Activated CD4-positive, CD25-positive, alpha-beta regulatory T cell (primary cell): ENCODE measurements around the gene CD82.
A peak's percentile ranks its signal among the peaks of the same experiment; 100 is the strongest.

Source experiments
- DNase-seq, 4 experiments: peaks; one replicate each; lab custom pipeline; 2025; lab: John Stamatoyannopoulos, UW

Gene CD82

DNA sequence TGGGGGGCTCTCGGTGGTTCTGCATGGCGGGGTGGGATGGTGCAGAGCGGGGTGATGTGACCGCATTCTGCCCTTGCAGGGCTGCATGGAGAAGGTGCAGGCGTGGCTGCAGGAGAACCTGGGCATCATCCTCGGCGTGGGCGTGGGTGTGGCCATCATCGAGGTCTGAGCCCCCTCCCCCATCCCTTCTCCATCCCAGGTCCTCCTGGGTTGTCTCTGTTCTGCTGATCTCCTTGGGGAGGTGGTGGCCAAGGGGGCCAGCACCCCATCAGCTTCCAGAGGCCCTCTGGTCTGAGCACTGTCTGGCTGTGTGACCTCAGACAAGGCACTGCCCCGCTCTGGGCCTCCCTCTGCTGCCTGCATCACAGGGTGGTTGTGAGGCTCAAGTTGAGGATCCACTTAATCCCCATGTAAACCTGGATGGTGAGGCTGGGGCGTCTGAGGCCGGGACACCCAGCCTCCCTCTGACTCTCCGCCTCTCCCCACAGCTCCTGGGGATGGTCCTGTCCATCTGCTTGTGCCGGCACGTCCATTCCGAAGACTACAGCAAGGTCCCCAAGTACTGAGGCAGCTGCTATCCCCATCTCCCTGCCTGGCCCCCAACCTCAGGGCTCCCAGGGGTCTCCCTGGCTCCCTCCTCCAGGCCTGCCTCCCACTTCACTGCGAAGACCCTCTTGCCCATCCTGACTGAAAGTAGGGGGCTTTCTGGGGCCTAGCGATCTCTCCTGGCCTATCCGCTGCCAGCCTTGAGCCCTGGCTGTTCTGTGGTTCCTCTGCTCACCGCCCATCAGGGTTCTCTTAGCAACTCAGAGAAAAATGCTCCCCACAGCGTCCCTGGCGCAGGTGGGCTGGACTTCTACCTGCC is 53.3 kb downstream of the CD82 start:
- no peak for DNase-seq

GRCh38 chr11:44620328-44620725 is 54.9 kb downstream of the CD82 start:
- no peak for DNase-seq

DNA sequence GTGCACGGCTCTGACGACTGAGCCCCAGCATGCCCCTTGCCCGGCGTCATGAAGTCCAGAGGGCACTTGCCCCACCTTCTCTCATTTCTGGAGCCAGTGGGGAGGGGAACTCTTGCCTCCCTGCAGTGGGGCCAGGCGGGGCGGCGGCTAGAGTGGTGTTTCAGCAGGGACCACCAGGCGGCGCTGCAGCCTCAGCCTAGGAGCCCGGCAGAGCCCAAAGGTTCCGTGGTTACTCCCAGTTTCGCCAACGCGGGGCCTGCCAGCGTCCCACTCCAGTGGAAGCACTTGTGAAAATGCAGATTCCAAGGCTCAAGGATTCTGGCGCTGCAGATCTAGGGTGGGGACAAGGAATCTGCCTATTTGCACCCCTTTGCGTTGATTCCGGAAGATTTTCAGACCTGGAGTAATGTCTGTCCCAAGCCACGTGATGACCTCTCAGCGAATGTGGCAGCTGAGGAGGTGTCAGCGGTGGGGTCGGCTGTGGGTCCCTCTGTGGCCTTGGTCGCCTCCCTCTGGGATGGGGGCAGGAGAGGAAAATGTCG is 55.7 kb downstream of the CD82 start:
- peak in 3 of 4 experiments; percentile 14 to 32 (median 22) for DNase-seq

DNA sequence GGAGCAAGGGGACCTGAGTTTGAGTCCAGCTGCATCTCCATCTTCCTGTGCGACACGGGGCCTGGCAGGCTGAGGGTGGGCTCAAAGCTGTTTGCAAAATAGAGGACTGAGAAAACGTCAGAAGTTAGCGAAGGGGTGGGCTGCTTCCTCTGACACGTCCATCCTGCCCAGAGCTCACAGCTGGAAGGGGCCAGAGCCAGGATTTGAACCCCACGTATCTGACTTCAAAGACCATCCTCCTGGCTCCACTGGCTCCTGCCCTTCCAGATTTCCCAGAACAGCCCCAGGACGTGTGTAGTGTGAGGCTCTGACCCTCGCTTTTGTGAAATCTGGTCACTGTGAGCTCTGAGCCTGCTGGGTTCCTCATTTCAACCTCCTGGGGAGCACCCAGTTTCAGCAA is 56.3 kb downstream of the CD82 start:
- DNase-seq, result no peak

DNA sequence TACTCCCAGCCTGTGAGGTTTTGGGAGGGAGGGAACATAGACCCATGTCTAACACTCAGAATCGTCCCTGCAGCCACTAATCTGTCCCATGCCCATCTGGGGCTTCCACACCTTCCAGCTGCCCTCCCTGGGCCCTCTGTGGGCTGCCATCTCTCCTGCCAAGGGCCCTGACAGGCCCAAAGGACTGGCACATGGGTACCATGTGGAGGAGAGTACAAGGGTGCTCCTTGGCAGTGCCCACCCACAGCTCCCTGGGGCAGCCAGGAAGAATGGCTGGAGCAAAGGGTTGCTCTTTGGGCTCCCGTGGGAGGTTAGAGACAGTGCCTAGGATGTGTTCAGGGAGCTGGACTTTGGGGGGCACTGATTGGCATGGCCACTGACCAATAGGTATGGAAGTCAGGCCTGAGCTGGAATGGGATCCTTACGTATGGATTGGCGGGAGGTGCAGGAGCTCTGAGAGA is 56.8 kb downstream of the CD82 start:
- no peak for DNase-seq

GRCh38 chr11:44622721-44623258 is 57.3 kb downstream of the CD82 start:
- DNase-seq, result no peak

DNA sequence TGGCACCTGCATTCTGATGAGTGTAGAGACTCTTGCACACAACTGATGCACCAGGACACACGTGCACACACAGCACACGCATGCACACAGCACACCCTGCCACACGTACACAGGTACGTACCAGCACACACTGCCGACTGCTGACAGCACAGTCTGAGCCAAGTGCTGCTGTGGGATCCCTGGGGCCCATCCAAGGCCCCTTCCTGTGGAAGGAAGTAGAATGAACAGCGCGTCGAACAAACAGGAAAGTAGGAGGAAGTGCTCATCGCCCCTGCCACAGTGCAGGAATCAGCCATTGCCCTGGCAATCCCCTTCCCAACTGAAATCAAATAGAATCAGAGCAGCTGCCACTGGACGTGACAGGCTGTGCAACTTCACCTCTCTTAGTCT is 57.9 kb downstream of the CD82 start:
- no peak for DNase-seq

GRCh38 chr11:44623731-44624491 is 58.4 kb downstream of the CD82 start:
- DNase-seq, result no peak

GRCh38 chr11:44624761-44625221 is 59.3 kb downstream of the CD82 start:
- no peak for DNase-seq

- no peak for DNase-seq
Measured at GRCh38 chr11:44625759-44626523, 60.5 kb downstream of the CD82 start.

DNA sequence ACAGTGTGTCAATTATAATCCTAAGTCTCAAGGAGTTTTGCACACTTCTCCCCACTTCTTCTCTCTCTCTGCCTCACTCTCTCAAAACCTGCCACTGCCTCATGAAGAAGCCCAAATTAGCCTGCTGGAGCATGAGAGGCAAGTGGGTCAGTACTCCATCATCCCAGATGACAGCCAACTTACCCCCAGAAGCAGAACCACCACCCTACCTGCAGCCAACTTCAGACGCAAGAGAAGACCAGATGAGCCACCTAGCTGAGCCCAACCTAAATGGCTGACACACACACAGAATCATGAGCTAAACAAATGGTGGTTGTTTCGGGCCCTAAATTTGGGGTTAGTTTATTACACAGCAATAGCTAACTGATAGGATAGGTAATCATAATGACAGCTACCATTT is 61.2 kb downstream of the CD82 start:
- DNase-seq, result no peak

DNA sequence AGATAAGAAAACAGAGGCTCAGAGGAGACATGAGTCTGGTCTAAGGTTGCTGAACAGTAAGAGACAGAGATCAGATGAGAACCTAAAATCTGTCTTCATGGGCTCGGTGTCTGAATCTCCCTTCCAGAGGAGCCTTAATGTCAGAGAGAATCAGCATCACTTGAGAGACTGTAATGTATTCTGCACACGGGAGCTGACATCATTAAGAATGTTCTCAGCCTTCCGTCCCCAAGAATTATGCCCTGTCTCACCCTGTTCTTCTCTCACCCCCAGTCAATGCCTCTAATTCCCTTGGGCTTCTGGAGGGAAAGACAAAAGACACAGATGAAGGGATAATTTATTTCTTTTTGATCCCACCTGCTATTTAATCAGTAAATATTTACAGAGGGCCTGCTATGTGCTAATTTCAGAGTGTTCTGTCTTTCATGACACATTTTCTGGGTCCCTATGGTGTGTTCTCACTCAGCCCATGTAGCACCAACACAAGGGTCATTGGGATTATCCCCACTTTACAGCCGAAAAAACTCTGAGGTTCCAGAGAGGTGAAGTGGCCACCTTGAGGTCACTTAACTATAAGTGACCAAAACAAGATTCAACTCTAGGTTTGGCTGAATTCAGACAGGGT is 61.8 kb downstream of the CD82 start:
- DNase-seq, result no peak

GRCh38 chr11:44627911-44628729 is 62.7 kb downstream of the CD82 start:
- DNase-seq, result no peak

GRCh38 chr11:44628730-44629700 is 63.6 kb downstream of the CD82 start:
- no peak for DNase-seq

DNA sequence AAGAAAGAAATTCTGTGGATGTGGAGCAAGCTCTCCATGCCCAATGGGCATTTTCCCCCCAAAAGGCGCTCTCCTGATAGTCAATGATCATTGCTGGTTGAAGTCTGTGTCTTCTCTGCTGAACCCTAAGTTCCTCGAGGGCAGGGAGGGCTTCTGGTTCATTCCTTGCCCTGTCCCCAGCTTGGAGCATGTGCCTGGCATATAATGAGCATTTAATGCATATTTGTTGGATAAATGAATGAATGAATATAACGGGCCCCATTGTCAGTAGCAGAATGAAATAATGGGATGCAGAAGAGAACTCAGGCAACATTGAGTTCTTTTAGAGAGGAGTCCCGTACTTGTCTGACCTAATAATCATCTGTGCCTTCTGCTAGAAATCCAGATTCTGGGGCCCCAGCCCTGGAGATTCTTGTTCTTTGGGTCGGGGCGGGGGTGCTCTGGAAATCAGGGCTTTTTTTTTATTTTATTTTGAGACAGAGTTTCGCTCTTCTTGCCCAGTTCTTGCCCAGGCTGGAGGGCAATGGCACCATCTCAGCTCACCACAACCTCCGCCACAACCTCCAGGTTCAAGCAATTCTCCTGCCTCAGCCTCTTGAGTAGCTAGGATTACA is 64.4 kb downstream of the CD82 start:
- DNase-seq, result no peak

- no peak for DNase-seq
Measured at GRCh38 chr11:44630511-44631210, 65.2 kb downstream of the CD82 start.

DNA sequence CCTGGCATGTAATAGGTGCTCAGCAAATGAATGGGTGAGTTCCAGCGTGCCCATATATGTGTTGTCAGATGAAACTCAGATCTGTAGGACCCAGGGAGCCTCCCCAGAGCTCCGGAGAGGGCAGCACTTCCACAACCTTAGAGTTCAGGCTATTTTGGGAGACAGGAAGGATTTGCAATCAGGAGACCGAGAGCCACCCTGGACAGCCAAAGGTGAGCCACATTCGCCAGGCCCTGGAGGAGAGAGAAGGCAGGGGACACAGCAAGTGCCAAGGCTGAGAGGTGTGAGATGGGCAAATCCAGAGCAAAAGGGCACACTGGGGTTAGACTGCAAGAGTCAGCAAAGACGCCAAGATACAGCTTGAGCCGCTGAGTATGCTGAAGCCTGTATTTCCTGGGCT is 66.4 kb downstream of the CD82 start:
- no peak for DNase-seq

DNA sequence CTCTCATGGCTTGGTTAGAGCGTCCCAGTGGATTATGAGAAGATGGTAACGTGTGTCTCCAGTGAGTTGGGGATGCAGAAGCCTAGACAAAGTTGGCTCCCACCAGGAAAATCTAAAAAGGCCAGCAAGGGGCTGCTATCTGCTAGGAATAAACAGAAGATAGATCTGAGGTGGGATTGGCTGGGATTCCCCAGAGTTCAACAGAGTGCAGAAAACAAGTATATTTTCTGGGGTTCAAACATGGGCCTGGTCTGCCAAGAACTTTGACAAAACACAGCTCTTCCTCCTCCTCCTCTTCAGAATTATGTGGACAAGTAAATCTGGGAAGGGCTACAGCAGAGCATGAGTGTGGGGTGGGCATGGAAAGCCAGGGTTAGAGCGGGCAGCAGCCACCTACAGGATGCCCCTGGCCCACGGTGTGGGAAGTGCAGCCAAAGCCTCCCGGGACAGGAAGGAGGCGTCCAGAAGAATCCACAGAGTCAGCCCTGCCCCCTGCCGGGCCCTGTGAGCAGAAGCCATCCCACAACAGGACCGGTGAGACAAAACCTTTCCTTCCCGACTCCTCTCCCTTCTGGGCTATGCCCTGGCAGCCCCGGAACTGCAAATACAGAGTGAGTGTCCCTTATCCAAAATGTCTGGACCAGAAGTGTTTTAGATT is 67.1 kb downstream of the CD82 start:
- no peak for DNase-seq
